Measurements from ENCODE around the gene HSBP1L1. TPM values are rescaled to one million over a fixed set of nuclear protein-coding genes. Genes with fewer than 3 reads are reported as not detected.

HSBP1L1 gene
- total RNA-seq, 1 experiment from 2014 or later: 1.1 TPM

DNA sequence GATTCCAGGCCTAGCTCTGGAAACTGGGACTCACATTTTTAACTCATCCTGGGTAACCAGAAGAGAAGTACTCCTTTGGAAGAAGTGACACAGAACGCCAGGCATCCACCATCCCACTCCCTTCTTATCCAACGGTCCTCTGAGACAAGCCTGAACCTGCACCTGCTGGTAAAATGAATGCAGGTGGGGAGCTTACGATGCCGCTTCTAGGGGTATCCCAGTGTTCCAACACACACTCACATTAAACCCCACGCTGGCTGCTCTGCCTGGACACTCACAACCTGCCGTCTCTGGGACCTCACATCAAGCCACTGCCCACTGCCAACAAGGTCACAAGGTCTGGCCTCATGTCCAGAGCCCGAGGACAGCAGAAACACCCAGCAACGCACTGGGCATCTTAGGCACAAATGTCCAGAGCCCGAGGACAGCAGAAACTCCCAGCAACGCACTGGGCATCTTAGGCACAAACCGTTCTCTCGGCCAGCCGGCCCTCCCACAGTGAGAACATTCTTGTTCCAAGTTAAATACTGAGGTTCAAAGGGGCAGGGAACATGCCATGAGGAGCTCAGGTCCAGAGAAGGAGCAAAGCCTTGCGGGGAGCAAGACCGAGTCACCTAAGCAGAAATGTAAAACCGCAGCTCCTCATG, 22.8 kb upstream of the HSBP1L1 start:
- no peaks in the 10 kb centered on the region for H3K9me3 ChIP-seq (ENCODE audit: low read depth, low read length, poor library complexity, severe bottlenecking)
- no TSS peak for BruUV-seq (replicated peaks)
- TF ChIP-seq, protein P1, sequence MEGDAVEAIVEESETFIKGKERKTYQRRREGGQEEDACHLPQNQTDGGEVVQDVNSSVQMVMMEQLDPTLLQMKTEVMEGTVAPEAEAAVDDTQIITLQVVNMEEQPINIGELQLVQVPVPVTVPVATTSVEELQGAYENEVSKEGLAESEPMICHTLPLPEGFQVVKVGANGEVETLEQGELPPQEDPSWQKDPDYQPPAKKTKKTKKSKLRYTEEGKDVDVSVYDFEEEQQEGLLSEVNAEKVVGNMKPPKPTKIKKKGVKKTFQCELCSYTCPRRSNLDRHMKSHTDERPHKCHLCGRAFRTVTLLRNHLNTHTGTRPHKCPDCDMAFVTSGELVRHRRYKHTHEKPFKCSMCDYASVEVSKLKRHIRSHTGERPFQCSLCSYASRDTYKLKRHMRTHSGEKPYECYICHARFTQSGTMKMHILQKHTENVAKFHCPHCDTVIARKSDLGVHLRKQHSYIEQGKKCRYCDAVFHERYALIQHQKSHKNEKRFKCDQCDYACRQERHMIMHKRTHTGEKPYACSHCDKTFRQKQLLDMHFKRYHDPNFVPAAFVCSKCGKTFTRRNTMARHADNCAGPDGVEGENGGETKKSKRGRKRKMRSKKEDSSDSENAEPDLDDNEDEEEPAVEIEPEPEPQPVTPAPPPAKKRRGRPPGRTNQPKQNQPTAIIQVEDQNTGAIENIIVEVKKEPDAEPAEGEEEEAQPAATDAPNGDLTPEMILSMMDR (conservative IDR thresholded peaks at IDR 0.05; ENCODE audit: low read depth, low read length): no peak
- no peak for TF ChIP-seq EZH2 (IDR thresholded peaks at IDR 0.05; ENCODE audit: borderline replicate concordance, low read depth, low read length, poor library complexity, severe bottlenecking)
- intact Hi-C loops (cut with micrococcal nuclease; ENCODE audit: unreplicated experiment): no loop called here
- H3K27ac ChIP-seq (ENCODE audit: low read depth, low read length, poor library complexity, severe bottlenecking): no peak overlapping the region
- no peaks in the 10 kb centered on the region for H3K27me3 ChIP-seq (replicated peaks; ENCODE audit: insufficient read depth, low read depth, low read length, poor library complexity)
- peaks cover 24% of the 10 kb centered on the region for H3K4me1 ChIP-seq (ENCODE audit: insufficient read depth, low read length, poor library complexity, severe bottlenecking)
- peaks cover 28% of the 10 kb centered on the region for H3K36me3 ChIP-seq (ENCODE audit: insufficient read depth, low read length, poor library complexity, severe bottlenecking)
- CTCF ChIA-PET: no interaction called here
- DNase-seq (ENCODE audit: low spot score): no peak
- POLR2A ChIA-PET (ENCODE audit: low non-redundant PET): no interaction called here
- H3K4me3 ChIP-seq (ENCODE audit: low read depth, low read length, poor library complexity, severe bottlenecking): no peak overlapping the region

DNA sequence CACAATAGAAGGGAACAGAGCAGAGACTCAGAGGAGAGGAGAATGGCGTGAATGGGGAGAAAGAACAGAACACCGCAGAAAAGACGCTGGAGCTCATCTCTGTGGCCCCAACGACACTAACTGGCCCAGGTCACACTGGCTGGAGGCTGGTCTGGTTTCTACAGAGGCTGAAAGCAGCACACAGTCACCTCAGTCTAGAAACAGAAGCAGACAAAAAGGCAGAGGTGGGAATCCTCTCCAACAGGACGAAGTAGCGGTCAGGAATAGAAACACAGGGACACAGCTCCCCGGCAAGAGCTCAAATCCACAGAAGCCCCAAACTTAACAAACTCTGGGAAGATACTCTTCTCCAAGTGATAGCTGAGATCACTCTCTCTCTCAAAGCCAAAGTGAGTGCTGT, 22.2 kb upstream of the HSBP1L1 start:
- no peak overlapping the region for H3K4me3 ChIP-seq (ENCODE audit: low read depth, low read length, poor library complexity, severe bottlenecking)
- BruUV-seq (replicated peaks): no TSS peak
- H3K27ac ChIP-seq (ENCODE audit: low read depth, low read length, poor library complexity, severe bottlenecking): no peak overlapping the region
- no peaks in the 10 kb centered on the region for H3K27me3 ChIP-seq (replicated peaks; ENCODE audit: insufficient read depth, low read depth, low read length, poor library complexity)
- intact Hi-C loops (cut with micrococcal nuclease; ENCODE audit: unreplicated experiment): no loop called here
- TF ChIP-seq EZH2 (IDR thresholded peaks at IDR 0.05; ENCODE audit: borderline replicate concordance, low read depth, low read length, poor library complexity, severe bottlenecking): no peak
- TF ChIP-seq, protein P1 (conservative IDR thresholded peaks at IDR 0.05; ENCODE audit: low read depth, low read length): no peak
- H3K9me3 ChIP-seq (ENCODE audit: low read depth, low read length, poor library complexity, severe bottlenecking): no peaks in the 10 kb centered on the region
- H3K4me1 ChIP-seq (ENCODE audit: insufficient read depth, low read length, poor library complexity, severe bottlenecking): peaks cover 24% of the 10 kb centered on the region
- ChIA-PET POLR2A (ENCODE audit: low non-redundant PET) (no interaction called here), CTCF (no interaction called here)
- H3K36me3 ChIP-seq (ENCODE audit: insufficient read depth, low read length, poor library complexity, severe bottlenecking): peaks cover 28% of the 10 kb centered on the region
- DNase-seq (ENCODE audit: low spot score): no peak

DNA sequence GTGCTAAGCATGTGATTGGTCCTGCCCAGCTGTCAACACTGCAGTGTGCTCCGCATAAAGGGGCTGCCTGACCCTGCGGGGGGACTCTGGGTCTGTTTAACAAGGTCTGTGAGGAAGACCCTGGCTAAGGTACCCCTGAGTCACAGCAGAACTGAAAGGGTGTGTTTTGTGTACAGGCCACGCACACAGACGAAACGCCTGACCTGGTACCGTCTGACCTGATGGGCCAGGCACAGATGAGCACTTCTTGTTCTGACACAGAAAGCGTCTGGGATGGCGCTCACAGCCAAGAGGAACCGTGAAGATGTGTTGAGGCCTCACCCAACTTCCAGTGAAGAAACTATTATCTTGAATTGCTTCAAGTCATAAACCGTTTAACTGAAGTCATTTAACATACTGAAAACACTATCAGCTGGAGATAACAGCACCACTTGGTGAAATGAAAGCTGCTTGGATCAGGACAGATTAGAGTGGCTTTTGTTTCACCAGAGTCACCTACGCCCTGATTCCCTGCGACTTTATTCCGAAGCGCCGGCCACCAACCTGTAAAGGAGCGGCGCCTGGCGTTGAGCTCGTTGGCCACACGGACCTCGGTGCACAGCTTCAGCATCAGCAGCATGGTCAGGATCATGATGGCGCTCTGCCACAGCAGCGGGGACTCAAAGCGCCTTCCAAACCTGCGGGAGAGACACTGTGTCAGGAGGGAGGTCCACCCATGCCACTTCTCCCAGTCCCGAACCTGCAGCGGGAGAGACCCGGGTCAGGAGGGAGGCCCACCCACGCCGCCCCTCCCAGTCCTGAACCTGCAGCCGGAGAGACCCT, 21.4 kb upstream of the HSBP1L1 start:
- TF ChIP-seq, protein P1 (conservative IDR thresholded peaks at IDR 0.05; ENCODE audit: low read depth, low read length): no peak
- TF ChIP-seq EZH2 (IDR thresholded peaks at IDR 0.05; ENCODE audit: borderline replicate concordance, low read depth, low read length, poor library complexity, severe bottlenecking): no peak
- no peak for DNase-seq (ENCODE audit: low spot score)
- Histone ChIP-seq H3K4me1 (ENCODE audit: insufficient read depth, low read length, poor library complexity, severe bottlenecking) (peaks cover 24% of the 10 kb centered on the region), H3K27me3 (replicated peaks; ENCODE audit: insufficient read depth, low read depth, low read length, poor library complexity) (no peaks in the 10 kb centered on the region), H3K27ac (ENCODE audit: low read depth, low read length, poor library complexity, severe bottlenecking) (no peak overlapping the region), H3K9me3 (ENCODE audit: low read depth, low read length, poor library complexity, severe bottlenecking) (no peaks in the 10 kb centered on the region), H3K36me3 (ENCODE audit: insufficient read depth, low read length, poor library complexity, severe bottlenecking) (peaks cover 28% of the 10 kb centered on the region), H3K4me3 (ENCODE audit: low read depth, low read length, poor library complexity, severe bottlenecking) (no peak overlapping the region)
- BruUV-seq (replicated peaks): no TSS peak
- POLR2A ChIA-PET (ENCODE audit: low non-redundant PET): no interaction called here
- CTCF ChIA-PET: no interaction called here
- intact Hi-C loops (cut with micrococcal nuclease; ENCODE audit: unreplicated experiment): no loop called here

All from A673 (cell line).